B cell (primary cell): ENCODE measurements around the gene EIF4E2. TPM values are rescaled to one million over a fixed set of nuclear protein-coding genes. Genes with fewer than 3 reads are reported as not detected.

ENCODE experiments used
- ATAC-seq: fragments of 200-7000 bp; cut with Tn5 transposase; one replicate; pipeline ENCODE4 v1.10.0; 2021; ENCODE audit warnings: low read depth, mild to moderate bottlenecking, moderate number of reproducible peaks, moderate library complexity
- CTCF ChIA-PET: fragments of 350-600 bp; sonication (Branson Sonifier 250); formaldehyde crosslinking; loops from one replicate; lab custom pipeline; 2021; ENCODE audit warnings: antibody characterized with exemption, inconsistent platforms; lab: Charles Lee
- POLR2A ChIA-PET: fragments of 350-600 bp; sonication (Branson Sonifier 250); formaldehyde crosslinking; loops from one replicate; lab custom pipeline; 2021; ENCODE audit warnings: antibody characterized with exemption; lab: Charles Lee
- DNase-seq: peaks from one replicate; pipeline ENCODE4 v3.0.0; 2013
- H2AFZ ChIP-seq: 2 replicates; pipeline ENCODE4 v1.6.1; 2012; ENCODE audit warnings: mild to moderate bottlenecking, low read depth, low read length; ENCODE audit not compliant: insufficient read depth, poor library complexity, severe bottlenecking
- H3K27ac ChIP-seq, 2 donors: 1 replicate in 1 of 2; 2 replicates in 1 of 2; pipeline ENCODE4 v1.5.1; 2012 to 2013; ENCODE audit warnings: low read length in 2 of 2, mild to moderate bottlenecking in 2 of 2, moderate library complexity in 1 of 2
- H3K27me3 ChIP-seq, 4 experiments: fragments of 200-600 bp in 1 of 4; sonication (generic) in 1 of 4; replicated peaks in 1 of 4; 1 replicate in 2 of 4; 2 replicates in 2 of 4; pipeline versions ENCODE4 v1.6.1 to v1.7.0; 2013 to 2016; ENCODE audit warnings: low read length in 3 of 4, mild to moderate bottlenecking in 2 of 4, mixed read lengths in 1 of 4, moderate library complexity in 1 of 4; ENCODE audit not compliant: insufficient read depth in 4 of 4, control insufficient read depth in 3 of 4; ENCODE audit errors: control extremely low read depth in 1 of 4
- H3K36me3 ChIP-seq, 2 experiments: replicated peaks in 1 of 2; 1 replicate in 1 of 2; 2 replicates in 1 of 2; pipeline versions ENCODE4 v1.6.1 to v1.7.1; 2013; ENCODE audit warnings: low read length in 1 of 2; ENCODE audit not compliant: insufficient read depth in 2 of 2, control insufficient read depth in 1 of 2; ENCODE audit errors: control extremely low read depth in 1 of 2, extremely low read depth in 1 of 2
- H3K4me1 ChIP-seq, 2 donors: fragments of 200-600 bp in 1 of 2; sonication (generic) in 1 of 2; 1 replicate in 1 of 2; 2 replicates in 1 of 2; pipeline versions ENCODE4 v1.5.1 to v1.6.1; 2013 to 2017; ENCODE audit warnings: low read length in 2 of 2; ENCODE audit not compliant: control insufficient read depth in 2 of 2, insufficient read depth in 2 of 2
- H3K4me2 ChIP-seq: replicated peaks from 2 replicates; pipeline ENCODE3; 2012; ENCODE audit warnings: mild to moderate bottlenecking, low read depth, low read length; ENCODE audit not compliant: poor library complexity, severe bottlenecking
- H3K4me3 ChIP-seq, 5 experiments: fragments of 200-600 bp in 1 of 5; sonication (generic) in 1 of 5; 1 replicate in 3 of 5; 2 replicates in 2 of 5; pipeline versions ENCODE4 v1.5.1 to v1.7.0; 2011 to 2016; ENCODE audit warnings: low read length in 4 of 5, mild to moderate bottlenecking in 4 of 5, low read depth in 2 of 5, control low read depth in 1 of 5, moderate library complexity in 1 of 5; ENCODE audit not compliant: insufficient read depth in 1 of 5; ENCODE audit errors: control extremely low read depth in 1 of 5, extremely low read depth in 1 of 5
- H3K79me2 ChIP-seq: fragments of 200-600 bp; sonication (generic); one replicate; pipeline ENCODE4 v1.6.0; 2016; ENCODE audit warnings: low read length; ENCODE audit not compliant: control insufficient read depth, insufficient read depth
- H3K9ac ChIP-seq: fragments of 200-600 bp; sonication (generic); 2 replicates; pipeline ENCODE4 v1.6.1; 2017; ENCODE audit warnings: mild to moderate bottlenecking, low read length, moderate library complexity
- H3K9me3 ChIP-seq, 3 donors: one replicate each; pipeline versions ENCODE4 v1.6.1 to v1.7.1; 2013; ENCODE audit warnings: low read length in 2 of 3; ENCODE audit not compliant: control insufficient read depth in 2 of 3, insufficient read depth in 1 of 3; ENCODE audit errors: control extremely low read depth in 1 of 3
- H4K20me1 ChIP-seq: 2 replicates; pipeline ENCODE4 v1.6.0; 2012; ENCODE audit warnings: mild to moderate bottlenecking, low read length; ENCODE audit not compliant: insufficient read depth, control insufficient read depth, poor library complexity, severe bottlenecking
- H3K27ac Mint-ChIP-seq: one replicate; pipeline ENCODE4 v1.8.0; 2021; ENCODE audit warnings: mixed read lengths
- H3K27me3 Mint-ChIP-seq: one replicate; pipeline ENCODE4 v1.8.0; 2021; ENCODE audit warnings: mixed read lengths
- H3K4me1 Mint-ChIP-seq: one replicate; pipeline ENCODE4 v1.8.0; 2021; ENCODE audit warnings: mixed read lengths
- H3K4me3 Mint-ChIP-seq: one replicate; pipeline ENCODE4 v1.8.0; 2021; ENCODE audit warnings: mixed read lengths
- H3K9me3 Mint-ChIP-seq: one replicate; pipeline ENCODE4 v1.8.0; 2022; ENCODE audit warnings: mixed read lengths; ENCODE audit not compliant: insufficient read depth
- EZH2 ChIP-seq: IDR thresholded peaks from 2 replicates; pipeline ENCODE4 v1.6.1; 2012; ENCODE audit warnings: borderline replicate concordance, low read depth, mild to moderate bottlenecking, moderate library complexity, low read length; ENCODE audit not compliant: insufficient read depth, poor library complexity, severe bottlenecking
- WGBS: methylation state at CpG from one replicate; pipeline ENCODE4 v1.1.5; 2013; ENCODE audit warnings: missing lambda C conversion rate; ENCODE audit not compliant: insufficient coverage; 5-methylcytosine and 5-hydroxymethylcytosine counted together
- intact Hi-C: fragments of 100-400 bp; cut with micrococcal nuclease; formaldehyde crosslinking; loops from one replicate; pipeline ENCODE4 v1.10.0; 2022
- polyA plus RNA-seq: library from polyadenylated mRNA; depleted of rRNA; stranded (reverse); fragments of >200 nt; gene quantifications from 2 replicates; pipeline ENCODE4 v1.2.3, GENCODE V29; 2012
- total RNA-seq, 2 donors: library from RNA; stranded (reverse); fragments of 120-200 nt in 1 of 2; gene quantifications; 1 replicate in 1 of 2; 2 replicates in 1 of 2; pipeline versions ENCODE4 v1.2.3 to v1.2.4, GENCODE V29; 2013 to 2022
- TF ChIP-seq, protein P1 (sequence below): fragments of 200-600 bp; IDR thresholded peaks from one replicate; pipeline ENCODE4 v1.8.0; 2022; ENCODE audit warnings: antibody characterized with exemption, mild to moderate bottlenecking

The EIF4E2 gene
- total and polyA plus RNA-seq, 2 donors (not counting 1 experiment from before 2014, with no cell fraction given) = 17.9 to 67.0 TPM

DNA sequence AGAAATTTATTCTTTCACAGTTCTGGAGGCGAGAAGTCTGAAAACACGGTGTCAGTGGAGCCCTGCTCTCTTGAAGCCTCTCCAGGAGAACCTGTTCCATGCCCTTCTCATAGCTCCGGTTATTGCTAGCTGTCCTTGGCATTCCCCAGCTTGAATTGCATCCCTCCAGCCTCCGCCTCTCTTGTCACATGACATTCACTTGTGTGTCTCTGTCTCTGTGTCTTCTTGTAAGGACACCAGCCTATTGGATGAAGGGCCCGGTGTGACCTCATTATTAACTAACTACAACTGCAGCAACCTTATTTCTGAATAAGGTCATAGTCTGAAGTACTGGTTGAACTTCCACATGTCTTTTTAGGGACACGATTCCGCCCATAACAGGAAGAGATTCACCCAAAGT is 34.9 kb upstream of the EIF4E2 start:
- Mint-ChIP-seq H3K27me3 (peaks cover 18% of the 10 kb centered on the region), H3K4me3 (no peak overlapping the region), H3K9me3 (no peaks in the 10 kb centered on the region), H3K4me1 (no peaks in the 10 kb centered on the region), H3K27ac (no peak overlapping the region)
- H3K4me1 ChIP-seq = no peaks in the 10 kb centered on the region
- DNase-seq (no peak), ATAC-seq (no peak)
- H3K27me3 ChIP-seq = peaks cover 0 to 3% (median 0%) of the 10 kb centered on the region in 4 experiments
- TF ChIP-seq, protein P1, sequence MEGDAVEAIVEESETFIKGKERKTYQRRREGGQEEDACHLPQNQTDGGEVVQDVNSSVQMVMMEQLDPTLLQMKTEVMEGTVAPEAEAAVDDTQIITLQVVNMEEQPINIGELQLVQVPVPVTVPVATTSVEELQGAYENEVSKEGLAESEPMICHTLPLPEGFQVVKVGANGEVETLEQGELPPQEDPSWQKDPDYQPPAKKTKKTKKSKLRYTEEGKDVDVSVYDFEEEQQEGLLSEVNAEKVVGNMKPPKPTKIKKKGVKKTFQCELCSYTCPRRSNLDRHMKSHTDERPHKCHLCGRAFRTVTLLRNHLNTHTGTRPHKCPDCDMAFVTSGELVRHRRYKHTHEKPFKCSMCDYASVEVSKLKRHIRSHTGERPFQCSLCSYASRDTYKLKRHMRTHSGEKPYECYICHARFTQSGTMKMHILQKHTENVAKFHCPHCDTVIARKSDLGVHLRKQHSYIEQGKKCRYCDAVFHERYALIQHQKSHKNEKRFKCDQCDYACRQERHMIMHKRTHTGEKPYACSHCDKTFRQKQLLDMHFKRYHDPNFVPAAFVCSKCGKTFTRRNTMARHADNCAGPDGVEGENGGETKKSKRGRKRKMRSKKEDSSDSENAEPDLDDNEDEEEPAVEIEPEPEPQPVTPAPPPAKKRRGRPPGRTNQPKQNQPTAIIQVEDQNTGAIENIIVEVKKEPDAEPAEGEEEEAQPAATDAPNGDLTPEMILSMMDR = no peak
- no peak for TF ChIP-seq EZH2
- no peak overlapping the region for H3K27ac ChIP-seq
- H3K9me3 ChIP-seq = no peaks in the 10 kb centered on the region
- H3K36me3 ChIP-seq = no peaks in the 10 kb centered on the region
- intact Hi-C loops = no loop called here
- no peak overlapping the region for H2AFZ ChIP-seq
- H3K4me3 ChIP-seq = no peak overlapping the region
- ChIA-PET POLR2A (no interaction called here), CTCF (no interaction called here)
- H3K4me2 ChIP-seq = no peak overlapping the region
- H3K79me2 ChIP-seq = no peaks in the 10 kb centered on the region
- H4K20me1 ChIP-seq = no peaks in the 10 kb centered on the region
- WGBS = 77% methylated on average over 6 of the region's 7 CpGs
- no peak overlapping the region for H3K9ac ChIP-seq

DNA sequence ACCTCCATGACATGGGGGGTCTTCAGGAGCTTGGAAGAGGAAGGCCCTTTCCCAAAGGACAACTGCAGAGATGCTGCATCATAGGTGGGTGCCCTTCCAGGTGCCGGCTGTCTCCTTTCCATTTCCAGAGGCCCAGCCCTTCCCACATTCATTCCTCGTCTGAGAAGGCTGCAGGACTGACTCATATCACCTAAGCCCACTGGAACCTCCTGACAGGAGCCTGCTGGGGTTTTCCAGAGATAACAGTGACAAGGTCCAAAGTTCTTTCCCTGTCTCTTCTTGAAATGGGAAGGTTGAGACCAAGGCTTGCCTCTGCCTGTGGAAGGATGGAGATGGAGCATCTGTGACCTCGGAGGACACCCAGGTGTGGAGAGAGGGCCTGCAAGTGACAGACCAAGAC is 33.9 kb upstream of the EIF4E2 start:
- no peak overlapping the region for H3K27ac ChIP-seq
- peak overlapping the region; percentile 24 for H3K27ac Mint-ChIP-seq
- ChIA-PET POLR2A (no interaction called here), CTCF (no interaction called here)
- peaks cover 0 to 3% (median 0%) of the 10 kb centered on the region in 3 donors for H3K9me3 ChIP-seq
- H3K27me3 Mint-ChIP-seq = peaks cover 21% of the 10 kb centered on the region
- H3K4me2 ChIP-seq = no peak overlapping the region
- ATAC-seq (no peak), DNase-seq (no peak)
- peaks cover 2% of the 10 kb centered on the region for H3K4me1 Mint-ChIP-seq
- no peaks in the 10 kb centered on the region for H3K79me2 ChIP-seq
- H3K4me1 ChIP-seq = peaks cover 2% of the 10 kb centered on the region in 2 donors
- no peak overlapping the region for H3K9ac ChIP-seq
- intact Hi-C loops = no loop called here
- 100% methylated on average over 1 of the region's 3 CpGs for WGBS
- no peak overlapping the region for H2AFZ ChIP-seq
- no peak overlapping the region for H3K4me3 ChIP-seq
- no peaks in the 10 kb centered on the region for H4K20me1 ChIP-seq
- no peak overlapping the region for H3K4me3 Mint-ChIP-seq
- H3K9me3 Mint-ChIP-seq = no peaks in the 10 kb centered on the region
- TF ChIP-seq, protein P1 = no peak
- no peak for TF ChIP-seq EZH2
- H3K36me3 ChIP-seq = no peaks in the 10 kb centered on the region
- peaks cover 0 to 12% (median 4%) of the 10 kb centered on the region in 4 experiments for H3K27me3 ChIP-seq
